Ureter (tissue), 1 donor: Measurements from ENCODE around the gene ASIC3. TPM values are rescaled to one million over a fixed set of nuclear protein-coding genes. Genes with fewer than 3 reads are reported as not detected.

ENCODE experiments used
- DNase-seq: peaks from one replicate; pipeline ENCODE4 v3.0.0-alpha.2; 2020; ENCODE audit warnings: low spot score
- total RNA-seq: library from RNA; stranded (reverse); gene quantifications from one replicate; pipeline ENCODE4 v1.2.4, GENCODE V29; 2023
- donor health status: DM: yes; HTN: yes; CAD: no.

ASIC3 gene
- total RNA-seq, 1 donor from 2014 or later = 0.34 TPM

- DNase-seq = no peak
Measured at GRCh38 chr7:151056666-151057505, 8.6 kb downstream of the ASIC3 start.

GRCh38 chr7:151057506-151057988 lies 9.2 kb downstream of the ASIC3 start, which contains the start of gene CDK5:
Gene CDK5 (minus strand): TSS chr7:151057897. CDS start chr7:151057848, 49 bp downstream.
- DNase-seq = no peak

GRCh38 chr7:151057989-151058780 lies 9.9 kb downstream of the ASIC3 start:
- peak; percentile 99 for DNase-seq

DNA sequence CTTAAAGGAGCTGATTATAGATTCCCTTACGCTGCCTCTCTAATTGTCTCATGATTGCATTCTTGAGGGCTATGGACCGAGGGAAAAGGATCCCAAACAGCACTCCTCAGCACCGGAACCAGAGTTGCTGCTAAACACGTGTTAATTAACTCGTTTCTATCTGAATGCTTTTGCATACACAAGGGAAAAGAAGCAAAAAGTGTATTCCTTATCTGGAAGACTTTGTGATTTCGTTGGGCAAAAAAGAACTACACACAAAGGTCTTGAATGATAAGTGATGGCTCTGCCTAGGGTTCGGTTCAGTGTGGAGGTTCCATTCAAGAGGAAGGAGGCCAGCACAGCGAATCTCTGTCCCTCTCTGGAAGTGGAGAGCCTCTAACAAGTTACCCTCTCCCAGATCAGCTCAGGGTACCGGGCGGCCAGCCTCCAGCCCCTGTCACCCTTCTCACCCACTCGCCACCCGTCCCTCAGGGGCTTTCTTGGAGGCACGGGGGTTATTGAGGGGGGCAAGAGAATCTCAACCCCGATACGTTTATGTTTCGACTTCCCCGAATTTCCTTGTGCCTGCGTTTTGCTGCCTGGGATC lies 10.5 kb downstream of the ASIC3 start:
- no peak for DNase-seq

- DNase-seq = peak; percentile 84
Measured at GRCh38 chr7:151059367-151060112, 11.2 kb downstream of the ASIC3 start, which contains the start of gene SLC4A2. Gene SLC4A2 (plus strand): TSS chr7:151059589. CDS start chr7:151061988, 2,399 bp downstream.

- no peak for DNase-seq
Measured at GRCh38 chr7:151060113-151060415, 11.7 kb downstream of the ASIC3 start.

DNA sequence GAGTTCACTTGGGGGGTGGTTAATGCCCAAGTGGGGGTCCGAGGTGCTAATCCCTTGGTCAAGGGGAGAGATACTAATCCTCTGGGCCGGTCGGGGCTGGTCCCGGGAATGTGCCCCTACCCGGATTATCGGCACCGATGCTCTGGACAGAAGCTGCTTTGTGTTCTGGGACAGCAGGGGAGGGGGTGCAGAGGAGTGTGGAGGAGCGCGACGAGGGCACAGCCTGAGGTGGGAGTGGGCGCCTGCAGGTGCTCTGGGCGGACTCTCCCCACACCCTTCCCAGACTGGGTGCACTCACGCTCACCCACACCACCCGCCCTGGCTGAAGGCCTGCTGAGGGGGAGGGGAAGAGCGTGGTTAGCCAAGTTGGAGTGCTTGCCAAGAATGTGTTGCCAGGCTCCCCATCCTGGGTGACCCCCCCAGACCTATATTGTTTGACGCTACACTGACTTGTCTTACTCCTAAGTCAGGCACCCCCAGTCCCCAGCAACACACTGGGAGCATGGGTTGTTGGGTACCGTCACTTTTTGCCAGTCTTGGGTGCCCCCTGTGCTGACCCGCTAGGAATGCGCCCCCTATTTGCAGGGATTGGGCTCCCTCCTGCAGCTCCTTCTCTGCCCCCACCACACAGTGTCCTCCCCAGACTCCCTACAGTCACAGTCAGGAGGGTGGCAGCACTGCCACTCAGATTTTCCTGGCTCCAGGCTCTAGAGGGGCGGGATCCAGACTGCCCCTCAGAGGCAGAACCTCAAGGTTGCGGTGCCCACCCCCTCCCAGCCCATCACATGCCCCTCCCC lies 12.3 kb downstream of the ASIC3 start:
- DNase-seq = no peak

DNA sequence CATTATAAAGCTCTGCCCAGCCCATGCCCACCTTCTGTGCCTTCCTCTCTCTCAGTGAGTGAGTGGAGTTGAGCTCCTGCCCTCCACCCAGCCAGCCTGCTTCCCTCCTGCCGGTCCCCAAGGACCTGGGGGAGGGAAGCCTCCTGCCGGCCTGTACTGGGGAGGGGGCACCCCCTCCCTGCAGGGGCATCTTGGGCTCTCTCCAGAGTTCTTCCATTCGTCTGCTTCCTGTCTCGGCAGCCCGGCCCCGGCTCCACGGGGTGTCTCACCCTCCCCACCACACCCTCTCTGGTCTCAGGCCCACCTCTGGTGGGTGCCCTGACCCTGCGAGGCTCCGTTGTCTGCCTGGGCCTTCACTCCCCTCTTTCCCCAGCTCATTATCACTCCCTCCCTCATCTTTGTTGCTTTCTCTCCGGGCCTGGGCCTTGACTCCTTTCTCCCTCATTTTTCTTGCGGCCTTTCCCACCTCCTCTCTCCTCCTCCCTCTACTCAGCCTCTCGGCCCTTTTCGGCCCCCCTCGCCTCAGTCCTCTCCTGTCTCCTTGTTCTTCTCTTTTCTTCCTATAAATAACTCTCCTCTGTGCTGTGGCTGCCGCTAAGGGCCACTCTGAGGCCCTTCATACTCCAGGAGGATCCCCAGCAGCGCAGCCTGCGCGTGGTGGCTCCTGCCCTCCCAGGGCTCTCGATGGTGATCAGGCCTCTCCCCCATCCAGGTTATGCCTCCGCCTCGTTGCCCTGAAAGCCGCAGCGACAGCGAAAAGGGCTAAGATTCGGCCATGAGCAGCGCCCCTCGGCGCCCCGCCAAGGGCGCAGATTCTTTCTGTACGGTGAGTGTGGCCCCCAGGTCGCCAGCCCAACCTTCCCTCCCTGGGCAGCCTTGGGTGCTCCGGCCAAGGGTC lies 13.1 kb downstream of the ASIC3 start:
- DNase-seq = no peak

GRCh38 chr7:151062111-151062398 lies 13.7 kb downstream of the ASIC3 start:
- DNase-seq = no peak

GRCh38 chr7:151062399-151063211 lies 14.3 kb downstream of the ASIC3 start:
- no peak for DNase-seq

GRCh38 chr7:151063212-151063561 lies 14.9 kb downstream of the ASIC3 start:
- DNase-seq = no peak

DNA sequence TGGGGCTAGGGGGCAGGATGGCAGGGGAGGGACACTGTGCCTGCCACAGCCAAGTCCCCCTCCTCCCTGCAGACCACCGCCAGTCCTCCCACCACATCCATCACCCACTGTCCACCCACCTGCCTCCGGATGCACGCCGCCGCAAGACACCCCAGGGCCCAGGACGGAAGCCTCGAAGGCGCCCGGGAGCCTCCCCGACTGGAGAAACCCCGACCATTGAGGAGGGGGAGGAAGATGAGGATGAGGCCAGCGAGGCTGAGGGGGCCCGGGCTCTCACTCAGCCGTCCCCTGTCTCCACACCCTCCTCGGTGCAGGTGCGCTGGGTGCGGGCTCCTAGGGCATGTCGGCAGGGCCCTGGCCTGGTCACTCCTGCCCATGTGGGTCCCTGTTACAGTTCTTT lies 16.1 kb downstream of the ASIC3 start:
- DNase-seq = no peak

GRCh38 chr7:151064993-151065392 lies 16.7 kb downstream of the ASIC3 start:
- DNase-seq = no peak

DNA sequence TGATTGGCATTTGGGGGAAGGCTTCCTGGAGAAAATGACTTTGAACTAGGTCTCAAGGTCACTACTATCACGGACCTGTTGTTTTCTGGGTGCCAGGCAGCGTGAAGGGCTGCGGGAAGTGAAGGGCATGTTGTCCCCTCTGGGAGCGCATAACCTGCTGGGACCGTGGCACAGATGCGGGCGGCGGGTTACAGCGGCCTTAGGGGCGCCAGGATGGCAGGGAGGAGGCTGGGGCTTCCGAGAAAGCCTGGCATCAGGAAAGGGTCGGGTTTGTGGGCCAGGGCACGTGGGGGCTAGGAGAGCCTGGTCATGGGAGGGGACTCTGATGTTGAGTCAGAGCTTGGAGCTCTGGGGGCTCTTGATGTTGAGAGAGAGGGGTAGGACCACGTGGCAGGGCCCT lies 17.2 kb downstream of the ASIC3 start:
- no peak for DNase-seq

GRCh38 chr7:151066273-151066974 lies 18.1 kb downstream of the ASIC3 start:
- no peak for DNase-seq

- no peak for DNase-seq
Measured at GRCh38 chr7:151068069-151068773, 19.9 kb downstream of the ASIC3 start.

- no peak for DNase-seq
Measured at GRCh38 chr7:151069841-151070573, 21.7 kb downstream of the ASIC3 start.
